ENCODE results near the gene TRAPPC2L.

- TF ChIP-seq, protein P1, sequence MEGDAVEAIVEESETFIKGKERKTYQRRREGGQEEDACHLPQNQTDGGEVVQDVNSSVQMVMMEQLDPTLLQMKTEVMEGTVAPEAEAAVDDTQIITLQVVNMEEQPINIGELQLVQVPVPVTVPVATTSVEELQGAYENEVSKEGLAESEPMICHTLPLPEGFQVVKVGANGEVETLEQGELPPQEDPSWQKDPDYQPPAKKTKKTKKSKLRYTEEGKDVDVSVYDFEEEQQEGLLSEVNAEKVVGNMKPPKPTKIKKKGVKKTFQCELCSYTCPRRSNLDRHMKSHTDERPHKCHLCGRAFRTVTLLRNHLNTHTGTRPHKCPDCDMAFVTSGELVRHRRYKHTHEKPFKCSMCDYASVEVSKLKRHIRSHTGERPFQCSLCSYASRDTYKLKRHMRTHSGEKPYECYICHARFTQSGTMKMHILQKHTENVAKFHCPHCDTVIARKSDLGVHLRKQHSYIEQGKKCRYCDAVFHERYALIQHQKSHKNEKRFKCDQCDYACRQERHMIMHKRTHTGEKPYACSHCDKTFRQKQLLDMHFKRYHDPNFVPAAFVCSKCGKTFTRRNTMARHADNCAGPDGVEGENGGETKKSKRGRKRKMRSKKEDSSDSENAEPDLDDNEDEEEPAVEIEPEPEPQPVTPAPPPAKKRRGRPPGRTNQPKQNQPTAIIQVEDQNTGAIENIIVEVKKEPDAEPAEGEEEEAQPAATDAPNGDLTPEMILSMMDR (conservative IDR thresholded peaks at IDR 0.05), result no peak
- no peak for TF ChIP-seq EZH2 (IDR thresholded peaks at IDR 0.05; ENCODE audit: low read depth)
These were observed 54.4 kb downstream of the TRAPPC2L start for GRCh38 chr16:88911136-88911945.
